ENCODE results near the gene REC8. TPM values are rescaled to one million over a fixed set of nuclear protein-coding genes. Genes with fewer than 3 reads are reported as not detected.

REC8 gene
- total RNA-seq, 1 experiment from 2014 or later = 0.66 TPM

DNA sequence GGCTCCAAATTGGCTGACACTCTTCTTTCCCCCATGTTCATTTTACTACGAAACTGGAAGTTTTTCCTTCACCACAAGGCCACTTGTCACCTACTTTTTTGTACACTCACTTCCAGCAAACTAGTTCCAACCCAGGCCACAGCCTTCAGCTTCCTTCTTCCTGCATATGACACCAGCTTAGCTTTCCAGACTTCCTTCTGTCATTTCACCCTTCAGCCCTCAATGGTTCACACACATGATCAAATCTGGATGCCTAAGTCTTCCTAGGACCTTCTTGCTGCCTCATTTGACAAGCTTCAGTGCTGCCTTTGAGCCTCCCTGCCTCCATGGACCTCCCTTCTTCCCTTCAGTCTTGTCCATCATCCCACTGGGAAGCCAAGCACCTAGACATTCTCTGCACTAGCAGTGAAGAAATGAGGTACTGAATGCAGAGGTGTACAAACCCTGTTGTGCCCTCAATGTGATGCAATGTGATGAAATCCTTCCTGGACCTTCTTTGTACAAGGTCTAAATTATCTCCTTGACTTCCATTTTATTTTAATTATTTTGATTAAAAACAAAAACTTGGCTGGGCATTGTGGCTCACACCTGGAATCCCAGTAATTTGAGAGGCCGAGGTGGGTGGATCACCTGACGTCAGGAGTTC, 4.3 kb upstream of the REC8 start:
- DNase-seq = no peak
- Histone ChIP-seq H3K4me3 (no peak overlapping the region), H3K36me3 (peaks cover 15% of the 10 kb centered on the region), H3K9me3 (no peaks in the 10 kb centered on the region), H3K27me3 (no peaks in the 10 kb centered on the region)

DNA sequence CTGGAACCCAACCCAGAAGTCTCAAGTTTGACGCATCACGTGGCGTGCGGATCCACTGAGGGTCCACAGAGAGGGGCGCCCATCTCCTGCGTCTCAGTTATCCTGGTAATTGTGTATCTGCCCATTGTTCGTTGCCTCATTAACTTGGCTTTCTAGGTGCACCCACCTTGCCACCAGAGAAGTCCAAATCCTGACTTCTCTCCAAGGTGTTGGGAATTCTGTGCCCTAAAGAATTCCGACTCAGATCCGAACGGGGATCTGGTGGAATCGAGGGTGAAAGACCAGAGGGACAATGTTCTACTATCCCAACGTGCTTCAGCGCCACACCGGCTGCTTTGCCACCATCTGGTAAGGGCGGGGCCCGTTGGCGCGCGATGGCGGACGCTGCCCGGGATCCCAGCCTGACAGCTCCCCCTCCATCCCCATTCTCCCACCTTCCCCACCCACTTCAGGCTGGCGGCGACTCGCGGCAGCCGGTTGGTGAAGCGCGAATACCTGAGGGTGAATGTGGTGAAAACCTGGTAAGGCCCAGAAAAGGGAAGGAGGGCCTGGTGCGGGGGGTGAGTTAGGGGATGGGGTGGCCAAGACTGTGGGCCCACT, 481 bp downstream of the REC8 start:
- no peak overlapping the region for H3K4me3 ChIP-seq
- H3K27me3 ChIP-seq = no peaks in the 10 kb centered on the region
- 0 out of 2 replicates have a peak, but pooled peaks cover 3% of the 10 kb centered on the region for H3K36me3 ChIP-seq
- DNase-seq = no peak
- H3K9me3 ChIP-seq = no peaks in the 10 kb centered on the region

DNA sequence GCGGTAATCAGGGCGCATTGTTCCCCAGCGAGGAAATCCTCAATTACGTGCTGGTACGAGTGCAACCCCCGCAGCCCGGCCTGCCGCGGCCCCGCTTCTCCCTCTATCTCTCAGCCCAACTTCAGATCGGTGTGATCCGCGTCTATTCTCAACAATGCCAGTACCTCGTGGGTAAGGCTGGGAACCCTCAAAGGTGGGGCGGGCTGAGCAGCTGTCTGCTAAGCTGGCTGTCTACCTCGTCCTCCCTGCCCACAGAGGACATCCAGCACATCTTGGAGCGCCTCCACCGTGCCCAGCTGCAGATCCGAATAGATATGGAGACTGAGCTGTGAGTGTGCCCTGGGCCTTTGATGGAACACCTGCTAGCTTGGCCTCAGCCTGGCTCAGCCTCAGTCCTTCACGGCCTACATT, 996 bp downstream of the REC8 start:
- Histone ChIP-seq H3K9me3 (no peaks in the 10 kb centered on the region), H3K4me3 (no peak overlapping the region), H3K27me3 (no peaks in the 10 kb centered on the region), H3K36me3 (no peaks in the 10 kb centered on the region)
- no peak for DNase-seq

DNA sequence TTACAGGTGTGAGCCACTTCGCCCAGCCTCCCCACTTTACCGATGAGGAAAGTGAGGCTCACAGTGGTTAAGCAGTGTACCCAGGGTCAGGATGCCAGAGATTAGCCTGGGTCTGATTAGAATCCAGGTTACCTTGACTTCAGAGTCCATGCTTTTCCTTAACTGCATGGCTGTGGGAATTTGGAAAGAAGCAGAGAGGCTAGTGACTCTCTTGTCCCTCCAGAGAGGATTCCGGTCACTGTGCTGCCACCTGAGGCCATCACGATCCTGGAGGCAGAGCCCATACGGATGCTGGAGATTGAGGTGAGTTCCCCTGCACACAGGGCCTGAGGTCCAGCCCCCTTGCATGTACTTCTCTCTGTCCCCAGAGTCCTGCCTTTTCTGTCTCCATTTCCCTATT, 4.7 kb downstream of the REC8 start:
- Histone ChIP-seq H3K36me3 (peaks cover 9% of the 10 kb centered on the region), H3K9me3 (no peaks in the 10 kb centered on the region), H3K4me3 (no peak overlapping the region), H3K27me3 (no peaks in the 10 kb centered on the region)
- no peak for DNase-seq

DNA sequence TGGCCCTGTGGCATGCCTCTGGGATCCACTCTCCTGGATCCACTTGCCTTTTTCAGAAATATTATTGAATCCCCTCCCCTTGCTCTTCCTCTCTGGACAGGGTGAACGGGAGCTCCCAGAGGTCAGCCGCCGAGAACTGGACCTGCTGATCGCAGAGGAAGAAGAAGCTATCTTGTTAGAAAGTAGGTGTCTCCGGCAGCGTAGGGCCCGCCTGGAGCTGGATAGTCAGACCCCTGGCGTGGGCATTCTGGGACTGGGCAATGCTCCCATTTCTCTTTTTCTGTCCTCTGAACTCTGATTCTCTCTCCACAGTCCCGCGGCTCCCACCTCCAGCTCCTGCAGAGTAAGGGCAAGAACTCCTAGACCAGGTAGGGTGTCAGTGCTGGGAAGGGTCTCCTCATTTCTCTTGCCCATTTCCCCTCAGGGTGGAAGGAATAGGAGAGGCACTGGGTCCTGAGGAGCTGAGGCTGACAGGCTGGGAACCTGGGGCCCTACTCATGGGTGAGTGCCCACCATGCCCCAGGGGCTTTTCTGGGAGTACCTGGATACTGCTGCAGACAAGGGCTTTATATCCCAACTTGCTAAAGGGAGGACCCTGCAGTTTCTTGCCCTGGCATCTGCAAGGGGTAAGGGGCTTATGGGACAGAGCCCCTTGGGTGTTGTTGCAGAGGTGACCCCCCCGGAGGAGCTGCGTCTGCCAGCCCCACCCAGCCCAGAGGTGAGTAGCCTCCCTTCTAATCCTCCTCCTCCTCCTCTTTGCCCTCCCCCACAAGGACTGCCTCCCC, 5.4 kb downstream of the REC8 start:
- Histone ChIP-seq H3K36me3 (peaks cover 9% of the 10 kb centered on the region), H3K4me3 (no peak overlapping the region), H3K27me3 (no peaks in the 10 kb centered on the region), H3K9me3 (no peaks in the 10 kb centered on the region)
- no peak for DNase-seq

DNA sequence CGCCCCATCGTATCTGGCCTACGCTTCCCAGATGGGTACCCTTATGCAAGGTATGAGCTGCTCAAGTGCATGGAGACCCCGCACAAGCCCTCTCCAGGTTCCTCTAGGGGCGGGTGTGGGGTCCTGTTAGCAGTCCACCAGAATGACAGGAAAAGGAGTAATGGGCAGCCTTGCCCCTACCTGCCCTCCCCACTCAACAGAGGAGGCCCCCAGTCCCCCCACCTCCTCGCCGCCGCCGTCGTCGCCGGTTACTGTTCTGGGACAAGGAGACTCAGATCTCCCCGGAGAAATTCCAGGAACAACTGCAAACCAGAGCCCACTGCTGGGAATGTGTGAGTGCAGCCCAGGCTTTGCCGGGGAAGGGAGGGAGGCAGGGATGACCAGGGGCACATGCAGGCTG, 6.0 kb downstream of the REC8 start:
- no peak for DNase-seq
- no peaks in the 10 kb centered on the region for H3K27me3 ChIP-seq
- peaks cover 9% of the 10 kb centered on the region for H3K36me3 ChIP-seq
- H3K9me3 ChIP-seq = no peaks in the 10 kb centered on the region
- no peak overlapping the region for H3K4me3 ChIP-seq

DNA sequence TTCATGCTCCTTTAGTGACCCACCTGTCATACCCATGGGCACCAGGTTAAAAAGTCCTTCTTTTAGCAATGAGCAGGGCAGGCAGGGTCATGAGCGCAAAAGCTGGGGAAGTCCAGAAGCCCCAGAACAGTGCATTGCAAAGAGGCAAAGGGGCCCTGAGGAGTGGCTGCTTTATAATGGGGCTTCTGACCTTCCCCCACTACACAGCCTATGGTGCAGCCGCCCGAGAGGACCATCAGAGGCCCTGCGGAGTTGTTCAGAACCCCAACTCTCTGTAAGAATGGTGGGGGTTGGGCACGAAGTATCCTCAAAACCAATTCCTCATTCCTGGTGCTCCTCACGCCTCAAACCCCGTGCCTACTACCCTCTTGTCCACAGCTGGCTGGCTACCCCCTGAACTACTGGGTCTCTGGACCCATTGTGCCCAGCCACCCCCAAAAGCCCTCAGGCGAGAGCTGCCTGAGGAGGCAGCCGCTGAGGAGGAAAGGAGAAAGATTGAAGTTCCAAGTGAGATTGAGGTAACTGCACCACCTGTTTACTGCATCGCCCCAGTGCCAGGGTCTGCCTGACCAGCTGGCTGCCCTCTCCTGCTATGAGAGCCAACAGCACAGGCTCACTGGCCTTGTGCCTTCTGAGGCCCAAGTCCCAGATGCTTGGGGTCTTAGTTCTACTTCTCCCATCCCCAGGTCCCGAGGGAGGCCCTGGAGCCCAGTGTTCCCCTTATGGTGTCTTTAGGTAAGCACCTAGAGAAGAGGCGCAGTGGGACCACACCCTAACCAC, 6.7 kb downstream of the REC8 start:
- Histone ChIP-seq H3K36me3 (peaks cover 9% of the 10 kb centered on the region), H3K9me3 (no peaks in the 10 kb centered on the region), H3K27me3 (no peaks in the 10 kb centered on the region), H3K4me3 (no peak overlapping the region)
- DNase-seq = no peak

DNA sequence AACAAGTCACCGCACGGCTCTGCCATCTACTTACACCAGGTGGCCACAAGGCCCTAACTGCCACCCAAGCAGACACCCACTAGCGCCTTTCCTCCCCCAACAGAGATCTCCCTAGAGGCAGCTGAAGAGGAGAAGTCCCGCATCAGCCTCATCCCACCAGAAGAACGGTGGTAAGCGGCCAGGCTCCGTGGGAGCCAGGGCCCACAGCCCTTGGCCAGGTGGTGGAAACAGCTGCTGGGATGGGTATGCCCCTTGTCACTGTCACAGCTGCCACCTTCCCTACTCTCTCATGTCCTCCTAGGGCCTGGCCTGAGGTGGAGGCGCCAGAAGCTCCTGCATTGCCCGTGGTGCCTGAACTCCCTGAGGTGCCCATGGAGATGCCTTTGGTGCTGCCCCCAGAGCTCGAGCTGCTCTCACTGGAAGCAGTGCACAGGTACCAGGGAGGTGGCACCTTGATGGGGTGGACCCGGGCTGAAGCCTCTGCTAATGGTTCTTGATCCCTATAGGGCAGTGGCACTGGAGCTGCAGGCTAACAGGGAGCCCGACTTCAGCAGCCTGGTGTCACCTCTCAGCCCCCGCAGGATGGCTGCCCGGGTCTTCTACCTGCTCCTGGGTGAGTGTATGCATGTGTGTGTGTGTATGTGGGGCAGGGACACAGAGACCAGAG, 7.5 kb downstream of the REC8 start:
- Histone ChIP-seq H3K27me3 (no peaks in the 10 kb centered on the region), H3K4me3 (no peak overlapping the region), H3K36me3 (peaks cover 12% of the 10 kb centered on the region), H3K9me3 (no peaks in the 10 kb centered on the region)
- DNase-seq = no peak

DNA sequence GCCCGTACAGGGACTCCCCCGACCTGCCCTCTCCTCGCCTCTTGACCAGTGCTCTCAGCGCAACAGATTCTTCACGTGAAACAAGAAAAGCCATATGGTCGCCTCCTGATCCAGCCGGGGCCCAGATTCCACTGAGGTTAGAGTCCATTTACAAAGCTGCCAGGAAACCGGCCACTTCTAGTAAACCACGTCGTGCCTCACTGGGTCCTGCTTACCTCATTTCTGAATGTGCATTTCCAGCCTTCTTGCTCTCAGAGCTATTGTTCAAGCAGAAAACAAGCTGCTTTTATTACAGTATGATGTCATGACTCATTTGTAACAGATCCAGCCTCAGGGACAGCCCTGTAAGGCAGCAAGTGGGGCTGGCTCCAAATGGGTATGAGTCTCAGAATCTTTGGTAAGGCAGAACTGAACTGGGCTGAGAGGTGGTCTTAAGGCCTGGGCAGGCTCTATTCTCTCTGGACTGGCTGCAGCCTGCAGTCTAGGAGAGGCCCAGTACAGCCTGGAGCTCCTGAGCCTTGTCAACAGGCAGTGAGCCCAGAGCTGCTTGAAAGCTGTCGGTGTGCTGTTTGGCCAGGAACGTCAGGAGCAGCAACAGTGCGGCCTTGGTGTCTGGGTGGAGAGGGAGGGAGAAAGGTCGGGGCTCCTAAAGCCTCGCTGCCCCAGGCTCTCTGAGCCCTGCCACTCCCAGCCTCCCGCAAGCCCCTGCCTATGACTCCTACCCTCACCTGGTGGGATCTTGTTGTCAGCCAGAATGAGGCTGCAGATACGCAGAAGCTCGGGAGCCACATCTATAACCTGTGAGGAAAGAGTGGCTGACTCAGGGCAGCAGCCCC, 8.3 kb downstream of the REC8 start:
- peak; percentile 21 for DNase-seq
- Histone ChIP-seq H3K36me3 (peaks cover 18% of the 10 kb centered on the region), H3K4me3 (no peak overlapping the region), H3K27me3 (no peaks in the 10 kb centered on the region), H3K9me3 (no peaks in the 10 kb centered on the region)

DNA sequence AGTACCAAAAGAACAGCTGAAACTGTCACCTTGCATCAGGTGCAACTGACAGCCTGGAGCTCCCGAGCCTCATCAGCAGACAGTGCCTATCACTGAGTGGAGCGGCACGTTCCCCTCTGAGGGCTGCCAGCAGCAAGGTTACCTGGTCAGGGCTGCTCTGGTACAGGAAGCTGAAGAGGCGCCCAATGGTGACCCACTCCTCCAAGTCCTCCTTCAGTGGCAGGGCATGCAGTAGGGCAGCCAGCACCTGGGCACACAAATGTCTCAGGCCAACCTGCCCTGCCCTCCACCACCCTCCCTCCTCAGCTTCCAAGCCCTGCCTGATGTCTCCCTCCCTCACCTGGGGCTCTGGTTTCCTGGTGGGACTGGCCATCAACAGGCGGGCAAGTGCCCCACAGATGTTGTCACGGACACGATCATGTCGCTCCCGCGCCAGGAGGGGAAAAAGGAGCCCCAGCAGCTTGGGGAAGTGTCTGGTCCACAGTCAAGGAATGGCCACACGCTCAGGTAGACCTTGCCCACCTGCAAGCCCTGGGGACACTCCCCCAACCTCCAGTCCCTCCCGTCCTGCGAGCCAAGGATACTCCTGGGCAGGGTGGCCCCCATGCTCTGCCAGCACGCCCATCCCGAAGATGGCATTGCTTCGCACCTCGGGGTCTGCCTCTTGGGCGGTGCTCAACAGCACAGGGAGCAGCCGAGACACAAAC, 9.6 kb downstream of the REC8 start:
- Histone ChIP-seq H3K36me3 (peaks cover 29% of the 10 kb centered on the region), H3K4me3 (no peak overlapping the region), H3K27me3 (no peaks in the 10 kb centered on the region), H3K9me3 (no peaks in the 10 kb centered on the region)
- no peak for DNase-seq

DNA sequence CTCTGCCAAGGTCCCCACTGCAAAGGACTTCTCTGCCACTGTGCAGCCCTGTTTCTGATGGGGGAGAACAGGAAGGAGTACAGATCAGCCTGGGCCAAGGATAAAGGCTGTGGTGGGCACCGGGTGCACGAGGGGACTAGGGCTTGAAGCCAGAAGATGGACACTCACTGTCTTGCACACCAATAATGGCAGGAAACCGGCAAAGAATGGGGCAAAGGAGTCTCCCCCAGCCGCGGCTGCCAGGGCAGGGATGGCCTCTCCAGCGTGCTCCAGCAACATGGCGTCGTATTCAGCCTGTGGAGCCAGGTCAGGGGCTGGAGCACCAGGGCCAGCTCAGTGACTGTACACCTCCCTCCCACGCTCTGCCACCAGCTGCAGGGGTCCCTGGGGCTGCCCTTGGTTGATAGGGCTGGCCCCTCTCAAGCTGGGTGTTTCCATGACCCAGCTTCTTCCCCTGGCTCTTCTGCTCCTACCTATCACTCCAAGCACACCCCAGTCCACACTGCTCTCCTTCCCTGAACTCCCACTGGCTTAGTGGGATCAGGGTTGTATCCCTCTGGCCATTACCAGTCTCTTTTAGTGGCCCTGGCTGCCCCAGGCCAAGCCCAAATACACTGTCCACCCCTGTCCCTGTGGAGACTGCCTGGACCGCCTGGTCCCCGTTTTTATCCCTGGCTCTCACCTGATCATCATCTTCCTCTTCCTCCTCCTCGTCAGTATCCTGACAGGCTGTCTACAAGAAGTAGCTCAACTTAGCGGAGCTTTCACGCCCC, 10.4 kb downstream of the REC8 start:
- peaks cover 35% of the 10 kb centered on the region for H3K36me3 ChIP-seq
- no peaks in the 10 kb centered on the region for H3K9me3 ChIP-seq
- no peaks in the 10 kb centered on the region for H3K27me3 ChIP-seq
- H3K4me3 ChIP-seq = no peak overlapping the region
- DNase-seq = no peak

DNA sequence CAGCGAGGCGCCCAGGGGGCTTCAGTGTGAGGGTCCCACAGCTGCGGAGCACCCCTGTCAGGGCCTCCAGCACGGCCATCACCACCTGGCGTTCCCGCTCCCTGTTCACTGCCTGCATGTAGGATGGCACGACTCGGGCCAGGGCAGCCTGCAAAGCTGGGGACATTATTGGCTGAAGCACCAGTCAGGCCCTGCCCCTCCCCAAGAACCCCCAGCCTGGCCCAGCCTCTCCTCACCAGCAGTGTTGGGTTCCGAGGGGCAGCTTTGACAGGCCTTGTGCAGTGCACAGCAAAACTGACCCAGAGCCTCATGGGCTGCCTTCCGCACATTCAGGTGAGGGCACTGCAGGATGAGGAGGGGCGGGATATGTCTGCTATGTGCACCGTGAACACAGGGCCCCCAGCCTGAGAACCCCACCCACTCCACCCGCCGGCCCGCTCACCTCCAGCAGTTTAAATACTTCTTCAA, 11.2 kb downstream of the REC8 start:
- no peak for DNase-seq
- Histone ChIP-seq H3K4me3 (no peak overlapping the region), H3K9me3 (no peaks in the 10 kb centered on the region), H3K36me3 (peaks cover 40% of the 10 kb centered on the region), H3K27me3 (no peaks in the 10 kb centered on the region)

DNA sequence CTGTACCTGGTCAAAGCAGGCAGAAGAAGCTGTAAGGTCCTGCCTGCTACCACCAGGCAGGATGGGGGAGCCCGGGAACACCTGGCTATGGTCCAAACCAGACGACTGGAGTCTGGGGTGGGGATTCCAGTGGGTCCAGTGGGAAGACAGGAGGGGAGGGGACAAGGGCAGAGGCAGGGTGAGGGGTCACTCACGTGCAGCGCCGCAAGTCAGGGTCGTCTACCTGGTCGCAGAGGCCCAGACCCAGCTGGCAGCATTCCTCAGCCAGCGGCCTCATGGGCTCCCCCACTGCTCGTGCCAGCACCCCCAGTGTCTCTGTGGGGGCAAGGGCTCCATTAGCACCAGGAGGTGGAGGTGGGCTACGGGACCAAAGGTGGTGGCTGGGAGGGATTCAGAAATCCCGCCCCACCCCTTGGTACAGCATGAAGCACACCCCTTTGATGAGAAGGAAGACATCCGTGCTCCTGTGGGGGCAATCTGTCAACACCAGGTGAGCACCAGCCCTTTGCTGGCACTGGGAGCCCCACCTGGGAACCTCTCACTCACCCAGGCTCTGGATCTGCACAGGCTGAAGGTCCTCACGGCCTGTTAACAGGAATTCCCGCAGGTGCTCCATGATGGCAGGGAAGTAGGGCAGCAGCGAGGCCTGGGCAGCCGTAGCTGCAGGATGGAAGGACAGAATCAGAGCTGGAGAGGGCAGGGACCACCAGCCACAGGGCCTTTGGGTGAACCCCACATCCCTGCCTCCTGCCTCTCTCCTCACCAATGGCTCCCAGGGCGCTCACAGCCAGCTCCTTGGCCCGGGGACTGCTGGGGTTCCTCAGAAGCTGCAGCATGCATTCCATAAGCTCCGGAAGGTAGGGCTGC, 12.5 kb downstream of the REC8 start:
- H3K27me3 ChIP-seq = no peaks in the 10 kb centered on the region
- no peak for DNase-seq
- no peak overlapping the region for H3K4me3 ChIP-seq
- no peaks in the 10 kb centered on the region for H3K9me3 ChIP-seq
- peaks cover 41% of the 10 kb centered on the region for H3K36me3 ChIP-seq

DNA sequence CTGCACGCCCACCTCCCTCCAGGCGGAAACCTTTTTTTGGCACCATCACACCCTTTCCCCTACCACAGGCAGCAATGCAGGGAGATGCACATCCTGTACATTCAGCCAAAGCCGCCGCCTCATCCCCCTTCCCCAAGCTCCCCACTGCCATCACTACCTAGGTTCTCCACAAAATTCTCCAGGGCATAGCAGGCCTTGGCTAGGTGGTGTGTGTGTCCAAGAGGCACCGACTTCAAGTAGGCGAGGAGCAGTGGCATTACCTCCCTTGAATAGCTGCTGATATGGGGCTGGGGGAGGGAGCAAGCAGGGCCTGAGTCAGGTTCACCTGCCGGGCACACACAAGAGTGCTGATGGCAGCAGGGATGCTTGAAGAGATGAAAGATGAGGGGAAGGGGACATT, 13.1 kb downstream of the REC8 start:
- no peaks in the 10 kb centered on the region for H3K9me3 ChIP-seq
- no peak for DNase-seq
- no peak overlapping the region for H3K4me3 ChIP-seq
- peaks cover 38% of the 10 kb centered on the region for H3K36me3 ChIP-seq
- H3K27me3 ChIP-seq = no peaks in the 10 kb centered on the region
